Medulla oblongata (tissue), 1 donor: ENCODE data around the gene PUS3.
A peak's percentile ranks its signal among the peaks of the same experiment; 100 is the strongest.

ENCODE experiments used
- DNase-seq: peaks from one replicate; pipeline ENCODE4 v3.0.0-alpha.2; 2015; ENCODE audit errors: extremely low spot score

Gene PUS3

GRCh38 chr11:125941619-125942611, 38.9 kb upstream of the PUS3 start:
- DNase-seq = peak; percentile 27

- no peak for DNase-seq
Observed at GRCh38 chr11:125941267-125941618, 38.2 kb upstream of the PUS3 start.

DNA sequence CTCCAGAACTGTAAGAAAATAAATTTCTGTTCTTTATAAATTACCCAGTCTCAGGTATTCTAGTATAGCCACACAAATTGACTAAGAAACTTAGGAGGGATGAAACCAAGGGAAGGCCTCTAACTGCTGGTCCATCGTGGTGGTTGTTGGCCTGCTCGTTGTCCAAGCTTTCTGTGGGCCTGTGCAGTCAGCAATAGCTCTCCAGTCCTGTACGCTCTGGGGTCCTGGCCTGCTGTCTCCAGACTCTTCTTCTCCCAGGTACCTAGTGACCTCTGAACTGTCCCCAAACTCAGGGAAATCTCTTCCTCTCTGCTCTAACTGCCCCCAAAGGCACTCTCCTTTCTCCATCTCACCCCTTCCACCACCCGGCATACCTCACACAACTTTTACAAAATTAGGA, 37.1 kb upstream of the PUS3 start:
- DNase-seq = no peak

DNA sequence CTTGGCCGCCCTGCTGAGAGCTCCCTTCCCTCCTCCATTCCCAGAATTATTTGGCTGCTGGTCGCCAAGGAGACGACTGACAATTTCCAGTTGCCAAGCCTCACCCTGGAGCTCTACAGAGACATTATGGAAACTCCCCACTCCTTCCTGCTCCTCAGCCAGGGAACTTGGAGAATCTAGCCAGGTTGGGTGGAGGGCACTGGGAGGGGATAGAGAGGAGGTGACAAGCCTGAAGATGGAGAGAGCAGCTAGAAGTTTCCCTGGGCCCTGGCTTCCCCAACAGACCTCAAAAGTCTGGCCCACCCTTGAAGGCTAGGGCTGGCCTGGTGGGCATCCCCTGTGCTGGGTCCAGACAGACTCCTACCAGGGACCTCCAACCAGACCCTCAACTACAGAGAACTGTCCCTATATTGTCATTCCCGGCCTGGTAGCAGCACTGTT, 36.1 kb upstream of the PUS3 start:
- no peak for DNase-seq

GRCh38 chr11:125938418-125938817, 35.4 kb upstream of the PUS3 start:
- no peak for DNase-seq

GRCh38 chr11:125935618-125936199, 32.7 kb upstream of the PUS3 start:
- DNase-seq = no peak

- no peak for DNase-seq
Observed at GRCh38 chr11:125935056-125935455, 32.0 kb upstream of the PUS3 start.

DNA sequence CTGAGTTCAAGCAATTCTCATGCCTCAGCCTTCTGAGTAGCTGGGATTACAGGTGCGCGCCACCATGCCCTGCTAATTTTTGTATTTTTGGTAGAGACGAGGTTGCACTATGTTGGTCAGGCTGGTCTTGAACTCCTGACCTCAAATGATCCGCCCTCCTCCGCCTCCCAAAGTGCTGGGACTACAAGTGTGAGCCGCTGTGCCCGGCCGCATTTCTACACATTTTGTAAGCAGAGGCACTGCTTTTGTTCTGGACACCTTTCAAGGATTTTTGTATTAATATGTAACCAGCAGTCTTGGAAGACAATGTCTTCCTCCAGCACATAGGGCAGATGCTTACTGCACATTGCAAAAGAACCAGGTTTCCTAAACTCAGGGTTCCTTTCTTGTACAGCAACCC, 31.5 kb upstream of the PUS3 start:
- DNase-seq = no peak

DNA sequence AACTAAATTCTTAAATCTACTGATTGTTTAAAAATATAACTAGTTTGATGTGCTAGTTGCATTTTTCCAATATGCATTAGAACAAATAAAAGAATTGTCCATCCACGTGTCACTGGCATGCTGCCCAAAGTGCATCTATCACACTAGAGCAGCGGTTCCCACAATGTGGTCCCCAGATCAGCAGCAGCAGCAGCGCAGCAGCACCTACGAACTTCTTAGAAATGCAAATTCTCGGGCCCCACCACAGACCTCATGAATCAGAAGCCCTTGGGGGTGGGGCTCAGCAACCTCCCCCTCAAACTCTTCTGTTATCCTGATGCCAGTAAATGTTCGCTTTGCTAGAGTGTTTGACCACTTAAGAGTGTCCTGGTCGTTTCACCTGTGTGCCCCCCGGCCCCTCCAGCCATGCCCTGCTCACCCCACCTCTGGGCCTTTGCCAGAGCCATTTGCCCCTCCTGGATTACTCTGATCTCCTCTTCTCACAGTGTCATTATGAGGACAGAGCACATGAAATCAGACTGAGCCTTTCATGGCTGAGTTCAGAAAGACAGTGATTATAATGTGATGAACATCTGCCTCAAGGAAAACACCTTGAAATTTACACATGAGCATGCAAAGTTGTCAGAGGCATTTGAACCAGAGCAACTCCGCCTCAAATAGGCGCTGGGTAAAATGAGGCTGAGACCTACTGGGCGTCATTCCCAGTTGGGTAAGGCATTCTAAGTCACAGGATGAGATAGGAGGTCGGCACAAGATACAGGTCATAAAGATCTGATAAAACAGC, 30.2 kb upstream of the PUS3 start:
- DNase-seq = no peak

DNA sequence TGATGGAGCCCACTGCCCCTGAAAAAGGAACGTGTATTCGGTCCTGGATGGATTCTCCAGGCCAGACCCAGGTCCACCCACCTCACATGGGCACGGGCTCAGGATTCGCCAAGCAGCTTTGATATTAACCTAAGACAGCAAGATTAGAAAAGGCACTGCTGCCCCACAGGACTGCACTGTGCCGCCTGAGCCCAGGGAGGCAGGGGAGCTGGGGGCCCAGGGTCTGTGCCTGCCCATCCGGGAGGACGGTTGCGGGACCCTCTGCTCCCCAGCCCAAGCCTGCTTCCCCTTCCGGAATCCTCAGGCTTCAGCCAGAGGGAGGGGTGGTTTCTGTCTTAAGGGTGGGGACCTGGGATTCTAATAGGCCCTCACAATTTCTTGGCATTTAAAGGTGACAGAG, 29.3 kb upstream of the PUS3 start:
- DNase-seq = no peak

GRCh38 chr11:125931668-125932067, 28.7 kb upstream of the PUS3 start:
- no peak for DNase-seq

DNA sequence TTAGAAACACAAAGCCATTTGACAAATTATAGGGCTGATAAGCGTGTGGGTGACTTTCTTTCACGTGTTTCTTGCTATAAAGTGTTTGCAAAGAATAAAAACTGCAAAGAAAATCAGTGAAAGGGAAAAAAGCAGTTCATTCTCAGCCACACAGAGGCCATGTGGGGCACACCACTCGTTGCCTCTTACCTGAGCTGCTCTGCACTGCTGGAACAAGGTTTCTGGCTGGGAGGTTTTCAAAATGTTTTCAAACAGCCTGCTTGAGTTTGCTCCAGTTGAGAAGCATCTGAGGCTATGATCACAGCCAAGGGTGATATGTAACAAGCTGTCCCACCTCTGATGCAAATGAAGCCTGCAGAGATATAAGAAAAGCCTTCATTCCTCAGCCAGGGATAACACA, 28.1 kb upstream of the PUS3 start:
- DNase-seq = no peak

DNA sequence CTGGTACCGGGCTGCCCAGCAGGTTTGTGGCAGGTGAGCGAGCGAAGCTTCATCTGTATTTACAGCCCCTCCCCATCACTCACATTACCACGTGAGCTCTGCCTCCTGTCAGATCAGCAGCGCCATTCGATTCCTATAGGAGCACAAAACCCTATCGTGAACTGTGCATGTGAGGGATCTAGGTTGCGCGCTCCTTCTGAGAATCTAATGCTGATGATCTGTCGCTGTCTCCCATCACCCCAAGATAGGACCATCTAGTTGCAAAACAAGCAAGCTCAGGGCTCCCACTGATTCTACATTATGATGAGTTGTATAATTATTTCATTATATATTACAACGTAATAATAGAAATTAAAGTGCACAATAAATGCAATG, 27.1 kb upstream of the PUS3 start:
- no peak for DNase-seq

GRCh38 chr11:125929445-125930075, 26.6 kb upstream of the PUS3 start:
- DNase-seq = peak; percentile 53

- no peak for DNase-seq
Observed at GRCh38 chr11:125926682-125927081, 23.7 kb upstream of the PUS3 start.

DNA sequence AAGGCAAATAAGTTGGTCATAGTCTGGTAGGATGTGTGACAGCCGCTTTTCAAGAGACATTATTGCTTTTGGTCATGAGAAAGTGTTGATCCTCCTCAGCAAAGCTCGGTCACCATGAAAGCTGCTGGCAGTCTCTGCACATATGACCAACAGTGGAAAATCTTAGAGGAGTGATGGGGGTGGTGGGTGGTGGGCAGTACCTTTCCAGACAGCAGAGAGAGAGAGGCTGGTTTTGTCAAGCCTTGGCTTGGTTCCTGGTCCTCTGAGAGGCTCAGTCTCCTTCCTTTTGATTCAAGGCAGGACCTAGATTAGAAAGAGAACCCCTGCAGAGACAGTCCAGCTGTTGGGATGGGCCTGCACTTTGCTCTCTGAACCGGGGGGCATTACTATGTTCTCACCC, 22.8 kb upstream of the PUS3 start:
- DNase-seq = no peak

- DNase-seq = no peak
Observed at GRCh38 chr11:125925247-125925740, 22.3 kb upstream of the PUS3 start.

GRCh38 chr11:125924384-125925007, 21.5 kb upstream of the PUS3 start:
- no peak for DNase-seq

- no peak for DNase-seq
Observed at GRCh38 chr11:125923633-125924032, 20.6 kb upstream of the PUS3 start.

DNA sequence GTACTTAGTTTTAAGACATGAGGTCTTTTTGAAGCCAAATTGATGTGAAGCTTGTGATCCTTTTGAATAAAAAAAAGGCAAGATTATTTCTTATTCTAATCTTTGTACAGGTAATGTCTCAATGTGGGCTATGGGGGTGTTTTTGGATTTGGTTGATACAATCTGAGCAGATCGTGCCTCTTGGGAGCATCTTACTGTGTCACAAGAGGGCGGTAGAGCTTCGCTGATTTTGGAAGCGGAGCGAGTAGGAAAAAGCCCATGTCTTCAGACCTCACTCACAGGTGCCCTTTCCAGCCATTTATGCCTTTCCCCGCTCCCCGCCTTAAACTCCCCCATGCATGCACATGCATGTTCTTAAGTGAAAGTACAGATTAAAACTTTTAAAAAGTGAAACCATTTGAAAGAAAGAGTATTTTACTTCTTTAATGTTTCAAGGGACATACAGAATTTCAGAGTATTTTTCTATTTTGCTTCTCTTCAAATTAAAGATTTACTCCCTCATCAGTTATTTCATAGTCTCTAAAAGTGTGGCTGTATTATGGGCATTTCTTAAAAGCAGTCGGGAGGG, 20.1 kb upstream of the PUS3 start:
- peak; percentile 87 for DNase-seq

- no peak for DNase-seq
Observed at GRCh38 chr11:125922156-125922555, 19.1 kb upstream of the PUS3 start.
